Type B pancreatic cell (in vitro differentiated cells): ENCODE results near the gene WDR27. TPM values are rescaled to one million over a fixed set of nuclear protein-coding genes. Genes with fewer than 3 reads are reported as not detected.

ENCODE experiments used
- DNase-seq: peaks from one replicate; pipeline ENCODE4 v3.0.0; 2021; ENCODE audit warnings: mixed read lengths; ENCODE audit not compliant: unreplicated experiment; ENCODE audit errors: extremely low spot score
- H3K27ac Mint-ChIP-seq: 2 replicates; pipeline ENCODE4 v1.8.0; 2021; ENCODE audit warnings: mild to moderate bottlenecking, mixed read lengths
- H3K27me3 Mint-ChIP-seq: 2 replicates; pipeline ENCODE4 v1.8.0; 2021; ENCODE audit warnings: mixed read lengths
- H3K36me3 Mint-ChIP-seq: 2 replicates; pipeline ENCODE4 v1.8.0; 2021; ENCODE audit warnings: mixed read lengths
- H3K4me1 Mint-ChIP-seq: one replicate; pipeline ENCODE4 v1.8.0; 2021; ENCODE audit warnings: mixed read lengths; ENCODE audit not compliant: unreplicated experiment
- H3K4me3 Mint-ChIP-seq: 2 replicates; pipeline ENCODE4 v1.8.0; 2021; ENCODE audit warnings: mild to moderate bottlenecking, mixed read lengths
- H3K9me3 Mint-ChIP-seq: 2 replicates; pipeline ENCODE4 v1.8.0; 2021; ENCODE audit warnings: mixed read lengths
- CTCF ChIP-seq: fragments of 200-600 bp; sonication (generic); conservative IDR thresholded peaks from 2 replicates; pipeline ENCODE4 v1.5.0; 2021; ENCODE audit warnings: antibody characterized with exemption, mild to moderate bottlenecking
- total RNA-seq: library from RNA; stranded (reverse); gene quantifications from 2 replicates; pipeline ENCODE4 v1.2.1, GENCODE V29; 2021; ENCODE audit warnings: low replicate concordance

WDR27 gene
- total RNA-seq, 1 donor from 2014 or later = 112 TPM

- Mint-ChIP-seq H3K27me3 (no peaks in the 10 kb centered on the region), H3K4me1 (no peaks in the 10 kb centered on the region), H3K9me3 (no peaks in the 10 kb centered on the region), H3K27ac (no peak overlapping the region), H3K36me3 (peaks cover 9% of the 10 kb centered on the region), H3K4me3 (no peak overlapping the region)
- TF ChIP-seq CTCF = no peak
- DNase-seq = no peak
Measured at GRCh38 chr6:169564453-169565240, 137.2 kb downstream of the WDR27 start.

DNA sequence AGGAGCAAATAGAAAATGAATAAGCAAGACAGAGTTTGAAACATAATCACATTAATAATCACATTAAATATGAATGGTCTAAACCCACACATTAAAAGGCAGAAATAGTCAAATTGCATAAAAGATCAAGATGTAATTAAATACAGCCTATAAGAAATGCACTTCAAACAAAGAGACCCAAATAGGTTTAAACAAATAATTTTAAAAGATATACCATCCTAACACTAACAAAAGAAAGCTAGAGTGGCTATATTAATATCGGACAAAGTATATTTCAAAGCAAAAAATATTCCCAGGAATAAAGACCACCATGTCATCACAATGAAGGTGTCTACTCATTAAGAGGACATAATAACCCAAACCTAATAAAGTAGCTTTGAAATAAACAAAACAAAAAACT, 140.2 kb downstream of the WDR27 start:
- DNase-seq = no peak
- H3K4me3 Mint-ChIP-seq = no peak overlapping the region
- no peaks in the 10 kb centered on the region for H3K27me3 Mint-ChIP-seq
- peaks cover 18% of the 10 kb centered on the region for H3K36me3 Mint-ChIP-seq
- H3K4me1 Mint-ChIP-seq = no peaks in the 10 kb centered on the region
- no peak overlapping the region for H3K27ac Mint-ChIP-seq
- no peak for TF ChIP-seq CTCF
- no peaks in the 10 kb centered on the region for H3K9me3 Mint-ChIP-seq

GRCh38 chr6:169559592-169559991, 142.2 kb downstream of the WDR27 start:
- TF ChIP-seq CTCF = no peak
- Mint-ChIP-seq H3K4me3 (no peak overlapping the region), H3K36me3 (peaks cover 18% of the 10 kb centered on the region), H3K27me3 (no peaks in the 10 kb centered on the region), H3K9me3 (no peaks in the 10 kb centered on the region), H3K4me1 (no peaks in the 10 kb centered on the region), H3K27ac (no peak overlapping the region)
- no peak for DNase-seq

GRCh38 chr6:169558774-169559441, 142.9 kb downstream of the WDR27 start:
- DNase-seq = no peak

DNA sequence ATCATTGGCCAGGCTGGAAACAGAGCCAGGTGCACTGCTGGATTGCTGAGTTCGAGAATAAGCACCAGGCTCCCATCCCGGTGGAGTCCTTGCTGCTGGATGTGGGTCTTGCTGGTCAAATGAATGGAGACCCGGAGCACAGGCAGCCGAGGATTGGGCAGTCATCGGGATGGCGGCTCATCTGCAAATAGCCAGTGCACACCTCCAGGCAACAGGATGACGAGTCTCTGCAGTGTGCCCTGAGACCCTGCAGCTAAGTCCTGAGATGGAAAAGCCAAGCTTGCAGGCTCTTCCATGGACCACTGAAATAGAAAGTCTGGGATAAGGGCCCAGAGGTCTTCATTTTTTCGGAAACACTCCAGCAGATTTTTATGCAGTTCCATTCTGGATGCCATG, 143.5 kb downstream of the WDR27 start:
- Mint-ChIP-seq H3K4me1 (no peaks in the 10 kb centered on the region), H3K9me3 (no peaks in the 10 kb centered on the region), H3K4me3 (no peak overlapping the region), H3K27me3 (no peaks in the 10 kb centered on the region), H3K27ac (no peak overlapping the region), H3K36me3 (peaks cover 15% of the 10 kb centered on the region)
- no peak for DNase-seq
- no peak for TF ChIP-seq CTCF

More at GRCh38 chr6:169558774-169559441, 142.9 kb downstream of the WDR27 start:
- no peaks in the 10 kb centered on the region for H3K4me1 Mint-ChIP-seq
- TF ChIP-seq CTCF = no peak
- H3K9me3 Mint-ChIP-seq = no peaks in the 10 kb centered on the region
- no peak overlapping the region for H3K27ac Mint-ChIP-seq
- H3K27me3 Mint-ChIP-seq = no peaks in the 10 kb centered on the region
- no peak overlapping the region for H3K4me3 Mint-ChIP-seq
- H3K36me3 Mint-ChIP-seq = peaks cover 18% of the 10 kb centered on the region
